Uterus (tissue), 4 donors: Measurements from ENCODE around the gene NT5C2. TPM values are rescaled to one million over a fixed set of nuclear protein-coding genes. Genes with fewer than 3 reads are reported as not detected.
A peak's percentile ranks its signal among the peaks of the same experiment; 100 is the strongest.
"Not testable (repeated sequence)": the region's sequence is repeated elsewhere in the genome, so short reads cannot be mapped to it uniquely, and the experiment has no call there.

Experiments used
- DNase-seq, 2 donors: peaks; one replicate each; pipeline ENCODE4 v3.0.0-alpha.2; 2019 to 2020
- H3K27ac ChIP-seq, 2 donors: fragments of 200-600 bp; sonication (generic); 1 replicate in 1 of 2; 2 replicates in 1 of 2; pipeline ENCODE4 v1.5.1; 2016 to 2018
- H3K27me3 ChIP-seq, 2 donors: fragments of 200-600 bp; sonication (generic); one replicate each; pipeline ENCODE4 v1.5.1; 2018 to 2019; ENCODE audit warnings: control low read depth in 1 of 2
- H3K36me3 ChIP-seq, 2 donors: fragments of 200-600 bp; sonication (generic); one replicate each; pipeline ENCODE4 v1.5.1; 2019; ENCODE audit warnings: control low read depth in 1 of 2
- H3K4me1 ChIP-seq, 2 donors: fragments of 200-600 bp; sonication (generic); one replicate each; pipeline ENCODE4 v1.5.1; 2018 to 2019; ENCODE audit warnings: control low read depth in 1 of 2
- H3K4me3 ChIP-seq, 2 donors: fragments of 200-600 bp; sonication (generic); 1 replicate in 1 of 2; 2 replicates in 1 of 2; pipeline ENCODE4 v1.5.1; 2018 to 2019; ENCODE audit warnings: mild to moderate bottlenecking in 1 of 2
- H3K9me3 ChIP-seq, 2 donors: fragments of 200-600 bp; sonication (generic); one replicate each; pipeline ENCODE4 v1.5.1; 2019; ENCODE audit warnings: control low read depth in 1 of 2
- POLR2A ChIP-seq, 2 donors: fragments of 450-650 bp; IDR thresholded peaks; one replicate each; pipeline ENCODE4 v1.6.1; 2016; ENCODE audit warnings: antibody characterized with exemption in 2 of 2, mild to moderate bottlenecking in 1 of 2, moderate library complexity in 1 of 2
- intact Hi-C: fragments of 100-400 bp; cut with DNase I; formaldehyde crosslinking; loops from one replicate; pipeline ENCODE4 v1.15.1; 2023; ENCODE audit warnings: low total_unique reads
- total RNA-seq, 4 donors: library from RNA; depleted of rRNA in 3 of 4; stranded (reverse); fragments of >200 nt in 3 of 4; gene quantifications; one replicate each; pipeline versions ENCODE4 v1.1.0 to v1.2.4, GENCODE V29; 2014 to 2023
- TF ChIP-seq, protein P1 (sequence below), 4 experiments: fragments of 200-600 bp in 2 of 4; fragments of 450-650 bp in 2 of 4; sonication (generic) in 2 of 4; IDR thresholded peaks; one replicate each; pipeline ENCODE4 v1.5.1; 2016 to 2019; ENCODE audit warnings: antibody characterized with exemption in 4 of 4, mild to moderate bottlenecking in 2 of 4, moderate library complexity in 1 of 4
- donor health status: DM: yes; HTN: yes; CAD: no.

NT5C2 gene
- total RNA-seq, 4 donors from 2014 or later, result 12.3 to 134 (median 99.4) TPM

DNA sequence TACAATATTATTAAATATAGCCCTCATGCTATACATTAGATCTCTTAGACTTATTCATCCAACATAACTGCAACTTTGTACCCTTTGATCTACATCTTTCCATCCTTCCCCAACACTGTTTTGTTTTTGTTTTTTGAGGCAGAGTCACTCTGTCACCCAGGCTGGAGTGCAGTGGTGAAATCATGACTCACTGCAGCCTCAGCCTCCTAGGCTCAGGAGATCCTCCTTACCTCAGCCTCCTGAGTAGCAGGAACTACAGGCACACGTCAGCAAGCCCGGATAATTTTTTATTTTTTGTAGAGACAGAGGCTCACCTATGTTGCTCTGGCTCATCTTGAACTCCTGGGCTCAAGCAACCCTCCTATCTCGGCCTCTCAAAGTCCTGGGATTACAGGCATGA lies 53.3 kb downstream of the NT5C2 start:
- no peaks in the 10 kb centered on the region for H3K36me3 ChIP-seq

DNA sequence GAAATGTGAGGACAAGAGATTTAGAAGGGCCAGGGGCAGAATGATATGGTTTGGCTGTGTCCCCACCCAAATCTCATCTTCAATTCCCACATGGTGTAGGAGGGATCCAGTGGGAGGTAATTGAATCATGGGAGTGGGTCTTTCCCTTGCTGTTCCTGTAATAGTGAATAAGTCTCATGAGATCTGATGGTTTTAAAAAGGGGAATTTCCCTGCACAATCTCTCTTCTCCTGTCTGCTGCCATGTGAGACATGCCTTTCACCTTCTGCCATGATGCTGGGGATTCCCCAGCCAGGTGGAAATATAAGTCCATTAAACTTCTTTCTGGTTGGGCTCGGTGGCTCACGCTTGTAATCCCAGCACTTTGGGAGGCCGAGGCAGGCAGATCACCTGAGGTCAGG lies 57.9 kb downstream of the NT5C2 start:
- H3K4me1 ChIP-seq, H3K4me3 ChIP-seq, DNase-seq, H3K36me3 ChIP-seq, intact Hi-C loops, H3K27ac ChIP-seq, H3K27me3 ChIP-seq, H3K9me3 ChIP-seq: not testable (repeated sequence)

More for the DNA sequence above, 53.3 kb downstream of the NT5C2 start:
- Histone ChIP-seq H3K27me3 (no peaks in the 10 kb centered on the region), H3K4me1 (no peaks in the 10 kb centered on the region), H3K4me3 (no peak overlapping the region), H3K27ac (no peak overlapping the region), H3K9me3 (no peaks in the 10 kb centered on the region)
- no peak for DNase-seq
- TF ChIP-seq, protein P1, sequence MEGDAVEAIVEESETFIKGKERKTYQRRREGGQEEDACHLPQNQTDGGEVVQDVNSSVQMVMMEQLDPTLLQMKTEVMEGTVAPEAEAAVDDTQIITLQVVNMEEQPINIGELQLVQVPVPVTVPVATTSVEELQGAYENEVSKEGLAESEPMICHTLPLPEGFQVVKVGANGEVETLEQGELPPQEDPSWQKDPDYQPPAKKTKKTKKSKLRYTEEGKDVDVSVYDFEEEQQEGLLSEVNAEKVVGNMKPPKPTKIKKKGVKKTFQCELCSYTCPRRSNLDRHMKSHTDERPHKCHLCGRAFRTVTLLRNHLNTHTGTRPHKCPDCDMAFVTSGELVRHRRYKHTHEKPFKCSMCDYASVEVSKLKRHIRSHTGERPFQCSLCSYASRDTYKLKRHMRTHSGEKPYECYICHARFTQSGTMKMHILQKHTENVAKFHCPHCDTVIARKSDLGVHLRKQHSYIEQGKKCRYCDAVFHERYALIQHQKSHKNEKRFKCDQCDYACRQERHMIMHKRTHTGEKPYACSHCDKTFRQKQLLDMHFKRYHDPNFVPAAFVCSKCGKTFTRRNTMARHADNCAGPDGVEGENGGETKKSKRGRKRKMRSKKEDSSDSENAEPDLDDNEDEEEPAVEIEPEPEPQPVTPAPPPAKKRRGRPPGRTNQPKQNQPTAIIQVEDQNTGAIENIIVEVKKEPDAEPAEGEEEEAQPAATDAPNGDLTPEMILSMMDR (IDR thresholded peaks at IDR 0.05), result no peak
- no peak for TF ChIP-seq POLR2A (IDR thresholded peaks at IDR 0.05)
- intact Hi-C loops, result no loop called here

- Histone ChIP-seq H3K4me3 (no peak overlapping the region), H3K9me3 (no peaks in the 10 kb centered on the region), H3K36me3 (no peaks in the 10 kb centered on the region), H3K27ac (no peak overlapping the region), H3K4me1 (no peaks in the 10 kb centered on the region), H3K27me3 (no peaks in the 10 kb centered on the region)
- TF ChIP-seq, protein P1 (IDR thresholded peaks at IDR 0.05), result no peak
- no peak for TF ChIP-seq POLR2A (IDR thresholded peaks at IDR 0.05)
- intact Hi-C loops, result no loop called here
- DNase-seq, result no peak
Measured at GRCh38 chr10:103130910-103131309, 62.2 kb downstream of the NT5C2 start.

DNA sequence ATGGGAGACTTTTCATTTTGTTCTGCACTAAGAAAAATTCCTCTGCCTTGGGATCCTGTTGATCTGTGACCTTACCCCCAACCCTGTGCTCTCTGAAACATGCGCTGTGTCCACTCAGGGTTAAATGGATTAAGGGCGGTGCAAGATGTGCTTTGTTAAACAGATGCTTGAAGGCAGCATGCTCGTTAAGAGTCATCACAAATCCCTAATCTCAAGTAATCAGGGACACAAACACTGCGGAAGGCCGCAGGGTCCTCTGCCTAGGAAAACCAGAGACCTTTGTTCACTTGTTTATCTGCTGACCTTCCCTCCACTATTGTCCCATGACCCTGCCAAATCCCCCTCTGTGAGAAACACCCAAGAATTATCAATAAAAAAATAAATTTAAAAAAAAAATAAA lies 62.9 kb downstream of the NT5C2 start:
- H3K9me3 ChIP-seq, H3K27ac ChIP-seq, H3K4me3 ChIP-seq, H3K36me3 ChIP-seq, H3K4me1 ChIP-seq, DNase-seq, intact Hi-C loops, H3K27me3 ChIP-seq: not testable (repeated sequence)

- H3K27ac ChIP-seq, result no peak overlapping the region
- H3K27me3 ChIP-seq, result no peaks in the 10 kb centered on the region
- no peak for TF ChIP-seq POLR2A (IDR thresholded peaks at IDR 0.05)
- TF ChIP-seq, protein P1 (IDR thresholded peaks at IDR 0.05), result no peak
- H3K4me1 ChIP-seq, result peaks cover 3 to 7% of the 10 kb centered on the region in 2 donors
- intact Hi-C loops, result no loop called here
- no peaks in the 10 kb centered on the region for H3K36me3 ChIP-seq
- H3K4me3 ChIP-seq, result no peak overlapping the region
- DNase-seq, result no peak
- no peaks in the 10 kb centered on the region for H3K9me3 ChIP-seq
Measured at GRCh38 chr10:103127241-103127640, 65.8 kb downstream of the NT5C2 start.

- peak overlapping the region; percentile 25 to 40 for H3K27ac ChIP-seq
- peaks cover 6 to 7% of the 10 kb centered on the region in 2 donors for H3K4me1 ChIP-seq
Measured at GRCh38 chr10:103125323-103126267, 67.5 kb downstream of the NT5C2 start.

More at GRCh38 chr10:103125323-103126267, 67.5 kb downstream of the NT5C2 start:
- intact Hi-C loops, result no loop called here
- DNase-seq, result no peak
- no peak overlapping the region for H3K4me3 ChIP-seq
- H3K9me3 ChIP-seq, result no peaks in the 10 kb centered on the region
- TF ChIP-seq POLR2A (IDR thresholded peaks at IDR 0.05), result no peak
- TF ChIP-seq, protein P1 (IDR thresholded peaks at IDR 0.05), result no peak
- no peaks in the 10 kb centered on the region for H3K36me3 ChIP-seq
- no peaks in the 10 kb centered on the region for H3K27me3 ChIP-seq
